Measurements from ENCODE around the gene KDM5C. TPM values are rescaled to one million over a fixed set of nuclear protein-coding genes. Genes with fewer than 3 reads are reported as not detected.

The KDM5C gene
- polyA plus RNA-seq, 1 donor from 2014 or later, result 67.8 TPM

GRCh38 chrX:53223068-53223693, 1.8 kb downstream of the KDM5C start:
- Histone ChIP-seq H3K9me3 (ENCODE audit: low read length) (no peaks in the 10 kb centered on the region), H3K27ac (ENCODE audit: low read length) (no peak overlapping the region), H2AFZ (ENCODE audit: low read depth, low read length) (no peak overlapping the region), H3K79me2 (replicated peaks; ENCODE audit: insufficient read depth, low read length) (peaks cover 36% of the 10 kb centered on the region), H3K9ac (ENCODE audit: low read length) (peak overlapping the region; percentile 90), H3K36me3 (ENCODE audit: insufficient read depth, low read length) (no peaks in the 10 kb centered on the region), H3F3A (ENCODE audit: insufficient read depth, low read length, poor library complexity, severe bottlenecking) (no peaks in the 10 kb centered on the region), H4K20me1 (ENCODE audit: insufficient read depth) (no peaks in the 10 kb centered on the region), H3K4me3 (ENCODE audit: low read length) (peak overlapping the region; percentile 84), H3K4me2 (ENCODE audit: low read length) (peak overlapping the region; percentile 41), H3K27me3 (ENCODE audit: insufficient read depth, low read depth, low read length) (no peaks in the 10 kb centered on the region), H3K9me2 (ENCODE audit: insufficient read depth, low read length) (no peaks in the 10 kb centered on the region)
- TF ChIP-seq EZH2 (IDR thresholded peaks at IDR 0.05; ENCODE audit: borderline replicate concordance, insufficient read depth, low read length, poor library complexity, severe bottlenecking), result no peak
- no peak for TF ChIP-seq SMC3 (conservative IDR thresholded peaks at IDR 0.05; ENCODE audit: poor library complexity)
- TF ChIP-seq RAD21 (conservative IDR thresholded peaks at IDR 0.05), result no peak
- TF ChIP-seq CTCF (IDR thresholded peaks at IDR 0.05; ENCODE audit: poor library complexity, severe bottlenecking), result no peak
- TF ChIP-seq EP300 (conservative IDR thresholded peaks at IDR 0.05; ENCODE audit: poor library complexity, severe bottlenecking), result no peak
- TF ChIP-seq MXI1 (conservative IDR thresholded peaks at IDR 0.05; ENCODE audit: poor library complexity, severe bottlenecking), result no peak
- TF ChIP-seq TAF1 (IDR thresholded peaks at IDR 0.05; ENCODE audit: low read depth), result no peak
- no peak for TF ChIP-seq REST (IDR thresholded peaks at IDR 0.05; ENCODE audit: borderline replicate concordance)
- no peak for TF ChIP-seq POLR2AphosphoS5 (IDR thresholded peaks at IDR 0.05)

DNA sequence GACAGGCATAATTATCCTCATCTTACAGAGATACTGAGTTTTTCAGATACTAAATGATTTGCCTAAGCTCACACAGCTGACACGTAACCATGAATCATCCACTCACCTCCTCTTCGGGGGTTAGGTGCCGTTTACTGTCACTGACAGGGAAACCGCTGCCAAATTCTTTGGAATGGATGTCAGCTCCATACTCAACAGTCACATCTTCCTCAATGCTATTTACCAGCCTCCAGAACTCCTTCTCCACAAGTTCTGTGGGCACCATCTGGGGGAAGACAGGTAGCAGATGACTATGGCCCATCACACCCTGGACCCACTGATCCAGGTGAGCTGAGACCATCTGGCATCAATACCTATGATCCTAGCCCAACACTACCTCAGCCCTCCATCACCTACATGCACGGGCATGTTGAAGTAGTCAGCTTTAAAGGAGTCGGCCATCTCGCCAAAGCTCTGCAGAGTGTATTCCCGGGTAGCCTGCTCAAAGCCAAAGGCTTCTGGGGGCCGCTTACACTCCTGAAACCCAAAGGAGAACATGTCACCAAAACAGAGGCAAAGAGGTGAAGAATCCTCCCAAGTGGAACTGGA, 13.5 kb downstream of the KDM5C start:
- no peak overlapping the region for H3K4me3 ChIP-seq (ENCODE audit: low read length)
- no peaks in the 10 kb centered on the region for H3K27me3 ChIP-seq (ENCODE audit: insufficient read depth, low read depth, low read length)
- H4K20me1 ChIP-seq (ENCODE audit: insufficient read depth), result no peaks in the 10 kb centered on the region
- no peaks in the 10 kb centered on the region for H3K36me3 ChIP-seq (ENCODE audit: insufficient read depth, low read length)
- no peak overlapping the region for H3K27ac ChIP-seq (ENCODE audit: low read length)
- no peak overlapping the region for H3K4me2 ChIP-seq (ENCODE audit: low read length)
- no peaks in the 10 kb centered on the region for H3K9me2 ChIP-seq (ENCODE audit: insufficient read depth, low read length)
- H3K9me3 ChIP-seq (ENCODE audit: low read length), result no peaks in the 10 kb centered on the region
- no peak overlapping the region for H2AFZ ChIP-seq (ENCODE audit: low read depth, low read length)
- no peak overlapping the region for H3K9ac ChIP-seq (ENCODE audit: low read length)
- TF ChIP-seq RAD21 (conservative IDR thresholded peaks at IDR 0.05) (no peak), SMC3 (conservative IDR thresholded peaks at IDR 0.05; ENCODE audit: poor library complexity) (no peak), POLR2AphosphoS5 (IDR thresholded peaks at IDR 0.05) (no peak), EP300 (conservative IDR thresholded peaks at IDR 0.05; ENCODE audit: poor library complexity, severe bottlenecking) (no peak), TAF1 (IDR thresholded peaks at IDR 0.05; ENCODE audit: low read depth) (no peak)
- H3F3A ChIP-seq (ENCODE audit: insufficient read depth, low read length, poor library complexity, severe bottlenecking), result no peaks in the 10 kb centered on the region
- no peaks in the 10 kb centered on the region for H3K79me2 ChIP-seq (replicated peaks; ENCODE audit: insufficient read depth, low read length)

All from neural cell (in vitro differentiated cells).